Neural crest cell (in vitro differentiated cells): ENCODE measurements around the gene ERVMER34-1. TPM values are rescaled to one million over a fixed set of nuclear protein-coding genes. Genes with fewer than 3 reads are reported as not detected.
A peak's percentile ranks its signal among the peaks of the same experiment; 100 is the strongest.

Experiments used
- DNase-seq: peaks from one replicate; pipeline ENCODE4 v3.0.0; 2021; ENCODE audit warnings: low read depth, mixed read lengths, low spot score
- H3K27ac Mint-ChIP-seq: one replicate; pipeline ENCODE4 v1.8.0; 2021; ENCODE audit warnings: mild to moderate bottlenecking, mixed read lengths; ENCODE audit not compliant: unreplicated experiment
- H3K27me3 Mint-ChIP-seq: 2 replicates; pipeline ENCODE4 v1.8.0; 2021; ENCODE audit warnings: low read depth, mild to moderate bottlenecking, mixed read lengths
- H3K36me3 Mint-ChIP-seq: 2 replicates; pipeline ENCODE4 v1.8.0; 2021; ENCODE audit warnings: low read depth, mild to moderate bottlenecking, mixed read lengths
- H3K4me1 Mint-ChIP-seq: 2 replicates; pipeline ENCODE4 v1.8.0; 2021; ENCODE audit warnings: mixed read lengths
- H3K4me3 Mint-ChIP-seq: one replicate; pipeline ENCODE4 v1.8.0; 2021; ENCODE audit warnings: mild to moderate bottlenecking, mixed read lengths
- H3K9me3 Mint-ChIP-seq: 2 replicates; pipeline ENCODE4 v1.8.0; 2021; ENCODE audit warnings: mixed read lengths
- CTCF ChIP-seq: fragments of 200-600 bp; sonication (generic); conservative IDR thresholded peaks from 2 replicates; pipeline ENCODE4 v1.5.0; 2021; ENCODE audit warnings: antibody characterized with exemption, mild to moderate bottlenecking
- total RNA-seq: library from RNA; stranded (reverse); gene quantifications from 2 replicates; pipeline ENCODE4 v1.2.1, GENCODE V29; 2021

Gene ERVMER34-1
- total RNA-seq, 1 donor from 2014 or later = 3.3 TPM

- Mint-ChIP-seq H3K27ac (peak overlapping the region; percentile 11), H3K36me3 (peaks cover 26% of the 10 kb centered on the region), H3K4me3 (peak overlapping the region; percentile 97), H3K27me3 (peaks cover 22% of the 10 kb centered on the region), H3K9me3 (no peaks in the 10 kb centered on the region), H3K4me1 (peaks cover 29% of the 10 kb centered on the region)
- DNase-seq = no peak
- no peak for TF ChIP-seq CTCF
Observed at GRCh38 chr4:52713456-52713937, 37.7 kb downstream of the ERVMER34-1 start.

GRCh38 chr4:52712251-52713130, 38.7 kb downstream of the ERVMER34-1 start:
- Mint-ChIP-seq H3K4me3 (peak overlapping the region; percentile 97), H3K4me1 (peaks cover 29% of the 10 kb centered on the region), H3K9me3 (no peaks in the 10 kb centered on the region), H3K36me3 (peaks cover 26% of the 10 kb centered on the region), H3K27ac (peak overlapping the region; percentile 95), H3K27me3 (peaks cover 24% of the 10 kb centered on the region)
- DNase-seq = peak; percentile 96
- TF ChIP-seq CTCF = no peak

GRCh38 chr4:52711834-52712250, 39.4 kb downstream of the ERVMER34-1 start:
- Mint-ChIP-seq H3K4me1 (peaks cover 29% of the 10 kb centered on the region), H3K4me3 (peak overlapping the region; percentile 87), H3K27ac (no peak overlapping the region), H3K27me3 (peaks cover 24% of the 10 kb centered on the region), H3K9me3 (no peaks in the 10 kb centered on the region), H3K36me3 (peaks cover 26% of the 10 kb centered on the region)
- no peak for TF ChIP-seq CTCF
- DNase-seq = no peak

GRCh38 chr4:52711272-52711671, 40.0 kb downstream of the ERVMER34-1 start:
- no peak for TF ChIP-seq CTCF
- H3K4me3 Mint-ChIP-seq = peak overlapping the region; percentile 87
- H3K9me3 Mint-ChIP-seq = no peaks in the 10 kb centered on the region
- H3K27ac Mint-ChIP-seq = no peak overlapping the region
- H3K27me3 Mint-ChIP-seq = peaks cover 24% of the 10 kb centered on the region
- no peak for DNase-seq
- peaks cover 29% of the 10 kb centered on the region for H3K4me1 Mint-ChIP-seq
- H3K36me3 Mint-ChIP-seq = peaks cover 26% of the 10 kb centered on the region

- no peak for TF ChIP-seq CTCF
- Mint-ChIP-seq H3K4me3 (no peak overlapping the region), H3K4me1 (peaks cover 13% of the 10 kb centered on the region), H3K27me3 (peaks cover 24% of the 10 kb centered on the region), H3K36me3 (peaks cover 11% of the 10 kb centered on the region), H3K27ac (no peak overlapping the region), H3K9me3 (no peaks in the 10 kb centered on the region)
- DNase-seq = no peak
Observed at GRCh38 chr4:52709155-52709554, 42.1 kb downstream of the ERVMER34-1 start.
